ENCODE results near the gene TTLL7. TPM values are rescaled to one million over a fixed set of nuclear protein-coding genes. Genes with fewer than 3 reads are reported as not detected.

The TTLL7 gene, protein sequence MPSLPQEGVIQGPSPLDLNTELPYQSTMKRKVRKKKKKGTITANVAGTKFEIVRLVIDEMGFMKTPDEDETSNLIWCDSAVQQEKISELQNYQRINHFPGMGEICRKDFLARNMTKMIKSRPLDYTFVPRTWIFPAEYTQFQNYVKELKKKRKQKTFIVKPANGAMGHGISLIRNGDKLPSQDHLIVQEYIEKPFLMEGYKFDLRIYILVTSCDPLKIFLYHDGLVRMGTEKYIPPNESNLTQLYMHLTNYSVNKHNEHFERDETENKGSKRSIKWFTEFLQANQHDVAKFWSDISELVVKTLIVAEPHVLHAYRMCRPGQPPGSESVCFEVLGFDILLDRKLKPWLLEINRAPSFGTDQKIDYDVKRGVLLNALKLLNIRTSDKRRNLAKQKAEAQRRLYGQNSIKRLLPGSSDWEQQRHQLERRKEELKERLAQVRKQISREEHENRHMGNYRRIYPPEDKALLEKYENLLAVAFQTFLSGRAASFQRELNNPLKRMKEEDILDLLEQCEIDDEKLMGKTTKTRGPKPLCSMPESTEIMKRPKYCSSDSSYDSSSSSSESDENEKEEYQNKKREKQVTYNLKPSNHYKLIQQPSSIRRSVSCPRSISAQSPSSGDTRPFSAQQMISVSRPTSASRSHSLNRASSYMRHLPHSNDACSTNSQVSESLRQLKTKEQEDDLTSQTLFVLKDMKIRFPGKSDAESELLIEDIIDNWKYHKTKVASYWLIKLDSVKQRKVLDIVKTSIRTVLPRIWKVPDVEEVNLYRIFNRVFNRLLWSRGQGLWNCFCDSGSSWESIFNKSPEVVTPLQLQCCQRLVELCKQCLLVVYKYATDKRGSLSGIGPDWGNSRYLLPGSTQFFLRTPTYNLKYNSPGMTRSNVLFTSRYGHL
- 9.5 TPM for polyA plus RNA-seq (2013, experiment 1 of 2)
- 7.7 TPM for polyA plus RNA-seq (2013, experiment 2 of 2)

- Histone ChIP-seq H3K27ac (ENCODE audit: low read length, poor library complexity, severe bottlenecking) (peak within 1 kb of the TSS; percentile 48), H3K79me1 (replicated peaks; ENCODE audit: low read length, poor library complexity, severe bottlenecking) (peaks cover 17% of the 10 kb centered on the region), H3K4me1 (ENCODE audit: control insufficient read depth, insufficient read depth, low read depth, low read length) (peaks cover 4% of the 10 kb centered on the region), H2BK5ac (ENCODE audit: low read depth, low read length, poor library complexity, severe bottlenecking) (peak within 1 kb of the TSS; percentile 89), H3K4ac (ENCODE audit: low read depth in 1 of 2, low read length in 2 of 2) (peak within 1 kb of the TSS; percentile 85 to 89), H3K14ac (ENCODE audit: low read length in 2 of 2) (peak within 1 kb of the TSS in 1 of 2 experiments; percentile 98), H3K4me2 (ENCODE audit: low read length, poor library complexity, severe bottlenecking) (peak within 1 kb of the TSS; percentile 99), H3K23ac (ENCODE audit: low read length in 2 of 2) (peak within 1 kb of the TSS in 1 of 2 experiments; percentile 94), H3K27me3 (ENCODE audit: control insufficient read depth in 1 of 2, insufficient read depth in 1 of 2, low read length in 2 of 2) (no peaks in the 10 kb centered on the region), H3K36me3 (ENCODE audit: control insufficient read depth in 1 of 2, insufficient read depth in 2 of 2, low read depth in 1 of 2, low read length in 2 of 2) (no peaks in the 10 kb centered on the region), H2BK15ac (ENCODE audit: low read depth, poor library complexity, severe bottlenecking) (peak within 1 kb of the TSS; percentile 99), H3K4me3 (ENCODE audit: insufficient read depth in 1 of 2, low read depth in 1 of 2, low read length in 2 of 2) (peak within 1 kb of the TSS; percentile 83 to 92), H3K18ac (ENCODE audit: low read depth in 1 of 2, low read length in 2 of 2) (peak within 1 kb of the TSS; percentile 84 to 95), H2BK12ac (ENCODE audit: low read length in 2 of 2) (peak within 1 kb of the TSS; percentile 94 to 96), H4K8ac (ENCODE audit: low read length) (peak within 1 kb of the TSS; percentile 90), H4K91ac (ENCODE audit: low read length) (peak within 1 kb of the TSS; percentile 98), H3K9ac (ENCODE audit: low read length) (peak within 1 kb of the TSS; percentile 97), H2AK5ac (ENCODE audit: low read length, severe bottlenecking) (no peak within 1 kb of the TSS), H2BK120ac (ENCODE audit: low read depth, low read length) (peak within 1 kb of the TSS; percentile 100), H2AFZ (ENCODE audit: low read depth, low read length) (peak within 1 kb of the TSS; percentile 99), H3K9me3 (ENCODE audit: control insufficient read depth, low read length) (no peaks in the 10 kb centered on the region)
- WGBS = under 1% methylated on average over 70 of the region's 73 CpGs
- peak; percentile 83 for DNase-seq
Observed at GRCh38 chr1:83998498-83999315, at the start of gene TTLL7. TSS of gene TTLL7 (minus strand) at chr1:83999132. CDS start at chr1:83952211, 46,921 bp downstream.

GRCh38 chr1:84042461-84042860, 43.5 kb upstream of the TTLL7 start:
- Histone ChIP-seq H3K27me3 (ENCODE audit: control insufficient read depth in 1 of 2, insufficient read depth in 1 of 2, low read length in 2 of 2) (no peaks in the 10 kb centered on the region), H2BK5ac (ENCODE audit: low read depth, low read length, poor library complexity, severe bottlenecking) (no peak overlapping the region), H2BK12ac (ENCODE audit: low read length in 2 of 2) (no peak overlapping the region), H3K27ac (ENCODE audit: low read length, poor library complexity, severe bottlenecking) (no peak overlapping the region), H3K9me3 (ENCODE audit: control insufficient read depth, low read length) (no peaks in the 10 kb centered on the region), H3K14ac (ENCODE audit: low read length in 2 of 2) (no peak overlapping the region), H3K36me3 (ENCODE audit: control insufficient read depth in 1 of 2, insufficient read depth in 2 of 2, low read depth in 1 of 2, low read length in 2 of 2) (no peaks in the 10 kb centered on the region), H3K23ac (ENCODE audit: low read length in 2 of 2) (no peak overlapping the region), H3K4me3 (ENCODE audit: insufficient read depth in 1 of 2, low read depth in 1 of 2, low read length in 2 of 2) (no peak overlapping the region), H2AK5ac (ENCODE audit: low read length, severe bottlenecking) (no peak overlapping the region), H3K4me1 (ENCODE audit: control insufficient read depth, insufficient read depth, low read depth, low read length) (no peaks in the 10 kb centered on the region), H4K91ac (ENCODE audit: low read length) (no peak overlapping the region), H3K18ac (ENCODE audit: low read depth in 1 of 2, low read length in 2 of 2) (no peak overlapping the region), H3K4ac (ENCODE audit: low read depth in 1 of 2, low read length in 2 of 2) (no peak overlapping the region), H3K79me1 (replicated peaks; ENCODE audit: low read length, poor library complexity, severe bottlenecking) (no peaks in the 10 kb centered on the region), H2BK120ac (ENCODE audit: low read depth, low read length) (no peak overlapping the region), H4K8ac (ENCODE audit: low read length) (no peak overlapping the region), H3K4me2 (ENCODE audit: low read length, poor library complexity, severe bottlenecking) (no peak overlapping the region), H2AFZ (ENCODE audit: low read depth, low read length) (no peak overlapping the region), H3K9ac (ENCODE audit: low read length) (no peak overlapping the region), H2BK15ac (ENCODE audit: low read depth, poor library complexity, severe bottlenecking) (no peak overlapping the region)
- no peak for DNase-seq

DNA sequence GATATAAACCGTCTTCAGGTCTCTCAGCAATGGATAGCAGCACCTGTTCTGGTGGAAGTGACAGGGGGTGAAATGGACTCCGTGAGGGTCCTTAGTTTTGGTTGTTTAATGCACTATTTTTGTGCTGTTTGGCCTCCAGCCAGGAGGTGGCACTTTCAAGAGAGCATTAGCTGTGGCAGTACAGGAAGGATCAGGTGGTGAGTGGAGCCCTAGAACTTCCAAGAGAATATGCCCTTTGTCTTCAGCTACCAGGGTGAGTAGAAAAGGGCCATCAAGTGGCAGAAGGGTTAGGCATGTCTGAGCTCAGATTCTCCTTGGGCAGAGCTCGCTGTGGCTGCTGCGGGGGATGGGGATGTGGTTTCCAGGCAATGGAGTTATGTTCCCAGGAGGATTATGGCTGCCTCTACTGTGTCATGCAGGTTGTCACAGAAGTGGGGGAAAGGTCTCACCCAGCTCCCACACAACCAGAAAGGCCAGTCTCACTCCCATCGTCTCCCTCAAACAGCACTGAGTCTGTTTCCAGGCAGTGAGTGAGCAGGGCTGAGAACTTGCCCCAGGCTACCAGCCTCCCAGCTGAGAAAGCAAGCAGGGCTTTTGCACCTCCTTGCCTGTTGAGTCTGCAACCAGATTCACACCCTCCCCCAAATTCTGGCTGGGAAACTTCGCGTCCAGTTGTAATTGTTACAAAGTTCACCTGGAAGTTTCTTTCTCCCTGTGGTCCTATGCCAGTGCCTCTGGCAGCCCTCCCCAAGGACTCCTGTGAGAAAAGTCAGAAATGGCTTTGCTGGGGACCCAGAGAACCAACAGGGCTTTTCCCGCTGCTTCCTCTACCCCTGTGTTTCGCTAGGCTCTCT, 39.1 kb upstream of the TTLL7 start:
- H4K91ac ChIP-seq (ENCODE audit: low read length) = no peak overlapping the region

More for the DNA sequence above, 39.1 kb upstream of the TTLL7 start:
- H3K4me3 ChIP-seq (ENCODE audit: insufficient read depth in 1 of 2, low read depth in 1 of 2, low read length in 2 of 2) = no peak overlapping the region
- WGBS = 86% methylated on average over 7 of the region's 9 CpGs
- no peaks in the 10 kb centered on the region for H3K27me3 ChIP-seq (ENCODE audit: control insufficient read depth in 1 of 2, insufficient read depth in 1 of 2, low read length in 2 of 2)
- H3K14ac ChIP-seq (ENCODE audit: low read length in 2 of 2) = no peak overlapping the region
- peak overlapping the region; percentile 20 for H2AFZ ChIP-seq (ENCODE audit: low read depth, low read length)
- H2BK5ac ChIP-seq (ENCODE audit: low read depth, low read length, poor library complexity, severe bottlenecking) = no peak overlapping the region
- no peak overlapping the region for H3K27ac ChIP-seq (ENCODE audit: low read length, poor library complexity, severe bottlenecking)
- H3K23ac ChIP-seq (ENCODE audit: low read length in 2 of 2) = no peak overlapping the region
- no peak overlapping the region for H2BK15ac ChIP-seq (ENCODE audit: low read depth, poor library complexity, severe bottlenecking)
- no peaks in the 10 kb centered on the region for H3K9me3 ChIP-seq (ENCODE audit: control insufficient read depth, low read length)
- no peak overlapping the region for H3K4ac ChIP-seq (ENCODE audit: low read depth in 1 of 2, low read length in 2 of 2)
- no peak overlapping the region for H3K4me2 ChIP-seq (ENCODE audit: low read length, poor library complexity, severe bottlenecking)
- H3K4me1 ChIP-seq (ENCODE audit: control insufficient read depth, insufficient read depth, low read depth, low read length) = no peaks in the 10 kb centered on the region
- no peak overlapping the region for H2BK120ac ChIP-seq (ENCODE audit: low read depth, low read length)
- H3K36me3 ChIP-seq (ENCODE audit: control insufficient read depth in 1 of 2, insufficient read depth in 2 of 2, low read depth in 1 of 2, low read length in 2 of 2) = no peaks in the 10 kb centered on the region
- no peak overlapping the region for H3K18ac ChIP-seq (ENCODE audit: low read depth in 1 of 2, low read length in 2 of 2)
- no peaks in the 10 kb centered on the region for H3K79me1 ChIP-seq (replicated peaks; ENCODE audit: low read length, poor library complexity, severe bottlenecking)
- no peak for DNase-seq
- H2BK12ac ChIP-seq (ENCODE audit: low read length in 2 of 2) = no peak overlapping the region
- H4K8ac ChIP-seq (ENCODE audit: low read length) = no peak overlapping the region
- H3K9ac ChIP-seq (ENCODE audit: low read length) = no peak overlapping the region
- no peak overlapping the region for H2AK5ac ChIP-seq (ENCODE audit: low read length, severe bottlenecking)

All from mesenchymal stem cell (in vitro differentiated cells and primary cell).